ENCODE results near the gene SYT13. TPM values are rescaled to one million over a fixed set of nuclear protein-coding genes. Genes with fewer than 3 reads are reported as not detected.

The SYT13 gene
- total RNA-seq, 1 experiment from 2014 or later = not detected

GRCh38 chr11:45215098-45215865 is 70.9 kb downstream of the SYT13 start:
- no peaks in the 10 kb centered on the region for H3K36me3 ChIP-seq (ENCODE audit: low read depth)
- H4K20me1 ChIP-seq (ENCODE audit: insufficient read depth) = no peaks in the 10 kb centered on the region
- H3K79me2 ChIP-seq (ENCODE audit: low read depth) = no peaks in the 10 kb centered on the region
- ChIA-PET POLR2A (ENCODE audit: unreplicated experiment) (no interaction called here), CTCF (no interaction called here)
- no TSS peak for BruUV-seq (replicated peaks)
- no peaks in the 10 kb centered on the region for H3K9me2 ChIP-seq (ENCODE audit: insufficient read depth)
- H3K4me1 ChIP-seq (replicated peaks; ENCODE audit: insufficient read depth) = no peaks in the 10 kb centered on the region
- no peak overlapping the region for H3K4me2 ChIP-seq
- no peak for DNase-seq
- TF ChIP-seq CTCF (conservative IDR thresholded peaks at IDR 0.05) = no peak
- TF ChIP-seq EZH2 (IDR thresholded peaks at IDR 0.05; ENCODE audit: low read depth) = no peak
- no peaks in the 10 kb centered on the region for H3K9me3 ChIP-seq (ENCODE audit: insufficient read depth, low read depth)
- H3K27ac ChIP-seq = no peak overlapping the region
- H3K27me3 ChIP-seq (ENCODE audit: insufficient read depth, low read depth) = peaks cover 44% of the 10 kb centered on the region
- no peaks in the 10 kb centered on the region for H3F3A ChIP-seq (ENCODE audit: insufficient read depth, low read depth)
- H2AFZ ChIP-seq = no peak overlapping the region
- no peak overlapping the region for H3K4me3 ChIP-seq
- intact Hi-C loops (cut with micrococcal nuclease; ENCODE audit: unreplicated experiment) = no loop called here

- Histone ChIP-seq H3K79me2 (ENCODE audit: low read depth) (no peaks in the 10 kb centered on the region), H3K36me3 (ENCODE audit: low read depth) (no peaks in the 10 kb centered on the region), H3K4me1 (replicated peaks; ENCODE audit: insufficient read depth) (no peaks in the 10 kb centered on the region), H3K27me3 (ENCODE audit: insufficient read depth, low read depth) (peaks cover 40% of the 10 kb centered on the region), H3K4me2 (no peak overlapping the region), H2AFZ (no peak overlapping the region), H3F3A (ENCODE audit: insufficient read depth, low read depth) (no peaks in the 10 kb centered on the region), H3K27ac (no peak overlapping the region), H3K9me3 (ENCODE audit: insufficient read depth, low read depth) (no peaks in the 10 kb centered on the region), H4K20me1 (ENCODE audit: insufficient read depth) (no peaks in the 10 kb centered on the region), H3K9me2 (ENCODE audit: insufficient read depth) (no peaks in the 10 kb centered on the region), H3K4me3 (no peak overlapping the region)
- TF ChIP-seq CTCF (conservative IDR thresholded peaks at IDR 0.05) = no peak
- TF ChIP-seq EZH2 (IDR thresholded peaks at IDR 0.05; ENCODE audit: low read depth) = no peak
- DNase-seq = no peak
- no TSS peak for BruUV-seq (replicated peaks)
- ChIA-PET CTCF (interaction anchor here (0.6 kb wide), 2 partner anchors 567 to 1235 kb away, joined by 3 to 12 read pairs; no protein-coding TSS in a partner anchor), POLR2A (ENCODE audit: unreplicated experiment) (no interaction called here)
- intact Hi-C loops (cut with micrococcal nuclease; ENCODE audit: unreplicated experiment) = no loop called here
Measured at GRCh38 chr11:45213717-45214116, 72.4 kb downstream of the SYT13 start.

- no peak for DNase-seq
- CTCF ChIA-PET = interaction anchor here (0.6 kb wide), 1 partner anchor 567 kb away, joined by 12 read pairs; no protein-coding TSS in a partner anchor
- Histone ChIP-seq H3K4me2 (no peak overlapping the region), H3K79me2 (ENCODE audit: low read depth) (no peaks in the 10 kb centered on the region), H3F3A (ENCODE audit: insufficient read depth, low read depth) (no peaks in the 10 kb centered on the region), H3K4me3 (no peak overlapping the region), H3K4me1 (replicated peaks; ENCODE audit: insufficient read depth) (no peaks in the 10 kb centered on the region), H3K9me2 (ENCODE audit: insufficient read depth) (no peaks in the 10 kb centered on the region), H2AFZ (no peak overlapping the region), H3K27me3 (ENCODE audit: insufficient read depth, low read depth) (peaks cover 38% of the 10 kb centered on the region), H3K36me3 (ENCODE audit: low read depth) (no peaks in the 10 kb centered on the region), H3K27ac (no peak overlapping the region), H3K9me3 (ENCODE audit: insufficient read depth, low read depth) (no peaks in the 10 kb centered on the region), H4K20me1 (ENCODE audit: insufficient read depth) (no peaks in the 10 kb centered on the region)
- no TSS peak for BruUV-seq (replicated peaks)
- POLR2A ChIA-PET (ENCODE audit: unreplicated experiment) = no interaction called here
- TF ChIP-seq CTCF (conservative IDR thresholded peaks at IDR 0.05) (no peak; the same call in 1 of the 2 replicates), EZH2 (IDR thresholded peaks at IDR 0.05; ENCODE audit: low read depth) (no peak)
- intact Hi-C loops (cut with micrococcal nuclease; ENCODE audit: unreplicated experiment) = no loop called here
Measured at GRCh38 chr11:45213316-45213665, 72.8 kb downstream of the SYT13 start.

All from PC-9 (cell line).